AG08396 (cell line): ENCODE results near the gene TRIM51.
"Not testable (repeated sequence)": the region's sequence is repeated elsewhere in the genome, so short reads cannot be mapped to it uniquely, and the experiment has no call there.

ENCODE experiments used
- DNase-seq: peaks from one replicate; pipeline ENCODE4 v3.0.0; 2012; ENCODE audit warnings: low spot score, mixed read lengths

Gene TRIM51, protein sequence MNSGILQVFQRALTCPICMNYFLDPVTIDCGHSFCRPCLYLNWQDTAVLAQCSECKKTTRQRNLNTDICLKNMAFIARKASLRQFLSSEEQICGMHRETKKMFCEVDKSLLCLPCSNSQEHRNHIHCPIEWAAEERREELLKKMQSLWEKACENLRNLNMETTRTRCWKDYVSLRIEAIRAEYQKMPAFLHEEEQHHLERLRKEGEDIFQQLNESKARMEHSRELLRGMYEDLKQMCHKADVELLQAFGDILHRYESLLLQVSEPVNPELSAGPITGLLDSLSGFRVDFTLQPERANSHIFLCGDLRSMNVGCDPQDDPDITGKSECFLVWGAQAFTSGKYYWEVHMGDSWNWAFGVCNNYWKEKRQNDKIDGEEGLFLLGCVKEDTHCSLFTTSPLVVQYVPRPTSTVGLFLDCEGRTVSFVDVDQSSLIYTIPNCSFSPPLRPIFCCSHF

DNA sequence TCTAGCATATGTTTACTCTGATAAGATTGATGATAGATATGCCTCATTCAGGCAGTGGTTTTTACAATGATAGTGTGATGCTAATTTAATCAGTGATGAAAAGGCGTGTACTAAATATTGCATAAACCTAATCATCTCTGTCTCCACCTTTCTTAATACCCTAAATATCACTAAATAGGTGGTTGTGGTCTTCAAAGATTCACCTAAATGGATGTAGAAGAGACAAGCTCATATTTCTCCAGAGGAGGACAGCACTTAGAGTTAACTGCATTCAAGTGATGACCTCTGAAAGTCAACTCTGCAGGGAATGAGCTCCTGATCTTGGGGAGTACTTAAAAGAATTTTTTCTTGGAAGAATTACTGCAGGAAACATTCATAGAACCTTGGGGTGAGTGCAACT lies at the start of gene TRIM51:
TRIM51 (plus strand) TSS at position 301 of the 400 bp plus-strand sequence. CDS start 2,132 bp downstream, outside the sequence.
- DNase-seq: not testable (repeated sequence)

- no peak for DNase-seq
These were observed 44.6 kb upstream of the TRIM51 start, which contains the start of gene OR5D16 for GRCh38 chr11:55838452-55838851. Gene OR5D16 (plus strand): TSS chr11:55838752. CDS start chr11:55838752, 0 bp downstream.

DNA sequence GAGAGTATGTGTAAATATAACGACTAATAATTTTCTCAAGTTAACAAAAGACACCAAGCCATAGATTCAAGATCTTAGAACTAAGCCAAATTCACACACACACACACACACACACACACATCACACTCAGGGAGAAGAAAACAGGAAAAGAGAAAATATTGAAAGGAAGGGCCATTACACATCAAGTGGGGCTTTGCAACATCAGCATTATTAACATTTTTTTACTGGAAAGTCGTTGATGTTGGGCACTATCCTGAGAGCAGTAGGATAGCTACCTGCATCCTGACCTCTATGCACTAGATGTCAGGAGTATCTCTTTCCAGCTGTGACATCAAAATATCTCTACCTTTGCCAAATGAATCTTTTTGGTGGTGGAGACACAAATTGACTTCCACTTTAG lies 35.6 kb upstream of the TRIM51 start:
- DNase-seq: no peak

DNA sequence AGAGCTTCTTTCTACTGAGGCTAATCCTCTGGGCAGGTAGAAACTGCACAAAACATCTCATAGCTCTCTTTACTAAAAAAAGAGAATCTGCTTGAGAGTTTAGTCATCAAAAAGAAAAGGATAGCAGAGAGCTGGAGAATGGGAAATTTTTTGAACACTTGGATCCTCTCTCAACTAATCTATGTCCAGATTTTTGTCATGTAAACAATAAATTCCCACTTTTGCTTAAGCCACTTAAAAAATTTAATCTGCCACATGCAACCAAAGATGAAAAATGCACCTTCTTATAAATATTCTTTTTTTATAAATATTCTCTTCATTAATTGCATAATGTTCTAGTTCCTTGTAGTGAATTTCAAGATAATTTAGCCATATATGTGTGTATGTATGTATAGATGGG lies 34.1 kb upstream of the TRIM51 start:
- DNase-seq: no peak

DNA sequence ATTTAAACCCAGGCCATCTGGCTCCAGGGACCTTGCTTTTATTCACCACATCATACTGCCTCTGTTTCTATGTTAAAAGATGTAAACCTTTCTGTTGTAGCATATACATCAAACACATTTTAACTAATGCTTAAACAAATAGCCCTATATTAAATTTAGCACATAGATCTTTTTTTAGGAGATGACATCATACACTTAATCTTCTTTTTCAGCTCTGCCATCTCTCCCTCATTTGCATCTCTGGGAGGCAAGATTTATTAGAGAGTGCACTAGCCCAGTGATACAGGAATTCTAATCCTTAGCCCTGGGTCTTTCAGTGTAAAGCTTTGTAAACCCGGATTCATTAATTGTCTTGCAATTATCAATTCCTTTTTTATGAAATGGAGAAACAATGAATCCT lies 31.0 kb upstream of the TRIM51 start:
- DNase-seq: no peak

DNA sequence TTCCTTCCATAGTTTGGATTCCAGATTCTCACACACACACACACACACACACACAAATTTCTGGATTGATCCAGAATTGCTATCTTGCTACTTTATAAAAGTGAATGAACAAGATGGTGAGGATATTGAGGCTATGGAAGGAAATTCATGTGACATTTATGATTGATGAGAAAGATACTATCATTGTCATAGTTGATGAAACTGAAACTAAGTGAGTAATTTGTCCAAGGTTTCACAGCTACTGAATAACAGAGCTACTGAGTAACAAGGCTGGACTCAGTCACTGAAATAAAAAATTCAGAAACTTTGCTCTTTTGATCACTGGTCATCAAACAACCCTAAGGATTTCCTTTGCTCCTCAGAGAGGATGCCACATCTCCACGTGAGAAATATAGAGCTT lies 28.4 kb upstream of the TRIM51 start:
- no peak for DNase-seq

GRCh38 chr11:55867354-55867753 lies 15.7 kb upstream of the TRIM51 start:
- DNase-seq: not testable (repeated sequence)

DNA sequence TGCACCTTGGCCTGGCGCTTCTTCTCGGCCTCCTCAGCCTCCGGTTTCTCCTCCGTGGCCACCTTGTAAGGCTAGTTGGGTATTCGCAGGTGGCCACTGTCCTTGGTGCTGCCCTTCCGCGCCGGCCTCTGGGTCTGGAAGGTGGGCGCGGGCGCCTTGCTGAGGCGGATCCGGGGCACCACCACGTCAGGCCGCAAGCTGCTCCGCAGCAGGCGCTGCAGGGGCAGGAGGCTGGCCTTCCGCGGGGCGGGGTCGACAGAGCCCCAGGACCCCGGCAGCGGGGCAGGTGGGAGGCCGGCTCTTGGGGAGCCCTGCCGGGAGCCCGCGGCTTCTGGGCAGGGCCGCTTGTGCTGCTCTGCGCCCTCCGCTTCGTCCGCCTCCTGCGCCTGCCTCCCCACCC lies 10.4 kb upstream of the TRIM51 start:
- not testable (repeated sequence) for DNase-seq

- DNase-seq: not testable (repeated sequence)
These were observed 10.0 kb upstream of the TRIM51 start for GRCh38 chr11:55873146-55873545.

DNA sequence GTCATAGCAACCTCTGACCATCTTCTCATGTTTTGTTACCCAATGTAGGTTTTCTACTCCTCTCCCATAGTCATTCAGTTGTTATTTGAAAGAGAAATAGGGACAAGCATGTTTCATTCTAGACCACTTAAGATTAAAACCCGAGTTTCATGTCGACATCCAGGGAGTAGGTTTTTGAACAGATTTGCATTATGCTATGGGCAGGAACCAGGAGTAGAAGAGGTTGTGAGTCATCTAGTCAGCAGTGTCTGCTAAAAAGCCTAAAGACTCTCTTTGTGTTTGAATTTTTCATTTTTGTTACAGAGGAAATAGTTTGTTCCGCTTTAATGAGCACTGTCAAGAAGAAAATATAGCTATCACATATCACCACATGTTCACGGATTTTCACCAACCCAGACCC lies 1.9 kb downstream of the TRIM51 start:
- not testable (repeated sequence) for DNase-seq

DNA sequence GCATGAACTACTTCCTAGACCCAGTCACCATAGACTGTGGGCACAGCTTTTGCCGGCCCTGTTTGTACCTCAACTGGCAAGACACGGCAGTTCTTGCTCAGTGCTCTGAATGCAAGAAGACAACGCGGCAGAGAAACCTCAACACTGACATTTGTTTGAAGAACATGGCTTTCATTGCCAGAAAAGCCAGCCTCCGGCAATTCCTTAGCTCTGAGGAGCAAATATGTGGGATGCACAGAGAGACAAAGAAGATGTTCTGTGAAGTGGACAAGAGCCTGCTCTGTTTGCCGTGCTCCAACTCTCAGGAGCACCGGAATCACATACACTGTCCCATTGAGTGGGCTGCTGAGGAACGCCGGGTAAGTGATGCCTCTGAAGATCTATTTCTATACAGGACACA lies 2.4 kb downstream of the TRIM51 start:
- not testable (repeated sequence) for DNase-seq

DNA sequence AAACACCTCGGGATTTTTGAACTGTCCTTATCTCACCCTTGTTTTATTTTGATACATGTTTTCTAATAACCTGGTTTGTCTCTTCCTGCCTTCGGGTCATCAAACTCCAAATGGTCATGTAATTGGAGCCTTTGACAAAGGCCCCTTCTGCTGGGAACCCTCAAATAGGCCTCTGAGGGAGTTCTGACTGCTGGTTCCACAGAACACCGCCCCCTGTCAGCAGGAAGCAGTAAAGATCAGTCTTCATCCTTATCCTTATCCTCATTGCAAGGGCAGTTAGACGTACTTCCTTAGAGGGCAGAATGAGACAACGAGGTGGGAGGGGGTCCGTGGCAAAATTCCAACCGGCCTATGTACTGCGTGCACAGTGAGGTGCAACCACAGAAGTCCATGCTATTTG lies 12.1 kb downstream of the TRIM51 start:
- no peak for DNase-seq

GRCh38 chr11:55902308-55902707 lies 19.2 kb downstream of the TRIM51 start:
- no peak for DNase-seq

DNA sequence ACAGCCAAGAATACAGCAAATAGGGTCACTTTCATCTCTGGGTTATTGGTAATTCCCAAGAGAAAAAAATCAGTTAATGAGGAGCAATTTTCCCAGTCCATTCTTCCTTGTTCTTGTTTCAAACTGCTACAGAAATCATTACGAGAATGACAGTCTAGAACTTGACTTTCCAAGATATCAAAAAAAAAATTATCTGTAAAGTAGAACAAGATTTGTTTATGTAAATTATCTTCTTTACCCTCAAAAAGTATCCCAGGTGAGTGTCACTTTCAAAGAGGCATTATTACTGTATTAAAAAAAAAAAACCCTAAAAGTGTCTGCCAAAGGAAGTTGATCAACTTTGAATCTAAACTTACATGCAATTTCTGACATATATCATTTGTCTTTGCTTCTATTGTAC lies 31.4 kb downstream of the TRIM51 start, which contains the start of gene OR5W2:
OR5W2 (minus strand) TSS at position 101 of the 400 bp plus-strand sequence; CDS start at position 101, 0 bp downstream.
- DNase-seq: no peak

- no peak for DNase-seq
These were observed 37.4 kb downstream of the TRIM51 start for GRCh38 chr11:55920537-55920936.

DNA sequence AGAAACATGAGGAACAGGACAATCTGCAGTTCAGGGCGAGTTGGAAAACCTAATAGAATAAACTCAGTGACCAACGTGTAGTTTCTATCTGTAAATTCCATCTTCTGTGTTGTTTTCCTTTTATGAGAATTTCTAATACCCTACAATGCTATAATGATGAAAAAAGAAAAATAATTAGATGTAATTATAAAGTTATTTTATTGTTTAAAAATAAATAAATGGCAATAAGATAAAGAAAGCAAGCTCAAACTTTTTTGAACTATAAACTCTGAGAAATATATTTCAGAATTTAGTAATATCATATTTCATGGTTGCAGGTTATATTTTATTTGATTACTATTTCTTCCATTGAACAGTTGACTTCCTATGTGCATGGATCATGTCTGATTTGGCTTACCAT lies 53.2 kb downstream of the TRIM51 start, which contains the start of gene OR5I1:
OR5I1 (minus strand) TSS at position 101 of the 400 bp plus-strand sequence; CDS start at position 101, 0 bp downstream.
- no peak for DNase-seq
